ENCODE data around the gene MAP2. TPM values are rescaled to one million over a fixed set of nuclear protein-coding genes. Genes with fewer than 3 reads are reported as not detected.

Gene MAP2
- total and polyA plus RNA-seq, 2 donors (not counting 3 experiments of a cell fraction or from before 2014, with no cell fraction given), result 19.4 to 46.1 TPM

DNA sequence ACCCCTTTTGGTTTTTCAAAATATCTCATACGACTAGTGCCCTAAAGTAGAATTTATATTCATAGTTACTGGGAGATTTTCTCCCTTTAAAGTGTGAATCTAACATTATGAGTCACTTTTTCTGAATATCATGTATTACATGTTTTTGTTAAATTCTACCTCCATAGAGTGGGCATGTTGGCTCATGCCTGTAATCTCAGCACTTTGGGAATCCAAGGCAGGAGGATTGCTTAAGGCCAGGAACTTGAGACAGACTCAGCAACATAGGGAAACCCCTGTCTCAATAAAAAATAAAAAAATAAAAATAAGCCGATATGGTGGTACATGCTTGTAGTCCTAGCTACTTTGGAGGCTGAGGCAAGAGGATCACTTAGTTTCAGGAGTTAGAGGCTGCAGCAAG, 302.5 kb downstream of the MAP2 start:
- DNase-seq (ENCODE audit: low read depth, low spot score) (no peak), FAIRE-seq (no peak)
- intact Hi-C loops (cut with micrococcal nuclease), result no loop called here

More for the DNA sequence above, 302.5 kb downstream of the MAP2 start:
- Histone ChIP-seq H3K4me1 (ENCODE audit: control insufficient read depth, extremely low read depth, insufficient read depth, low read length) (no peaks in the 10 kb centered on the region), H3K27me3 (ENCODE audit: control insufficient read depth in 2 of 2, insufficient read depth in 2 of 2, low read length in 2 of 2) (no peaks in the 10 kb centered on the region), H2AFZ (ENCODE audit: low read depth, low read length) (no peak overlapping the region), H3K9ac (replicated peaks; ENCODE audit: extremely low read depth, insufficient read depth, low read length) (no peak overlapping the region), H3K27ac (ENCODE audit: insufficient read depth, low read depth, low read length) (no peak overlapping the region), H3K79me2 (ENCODE audit: control insufficient read depth, insufficient read depth, low read length) (no peaks in the 10 kb centered on the region), H3K4me2 (ENCODE audit: insufficient read depth, low read length) (no peak overlapping the region), H3K4me3 (replicated peaks in 1 of 3; ENCODE audit: insufficient read depth in 1 of 3, low read depth in 1 of 3, low read length in 3 of 3) (no peak overlapping the region), H3K9me3 (replicated peaks; ENCODE audit: control insufficient read depth, insufficient read depth, low read length) (no peaks in the 10 kb centered on the region), H4K20me1 (replicated peaks; ENCODE audit: control insufficient read depth, extremely low read depth, insufficient read depth, low read length) (no peaks in the 10 kb centered on the region), H3K9me1 (replicated peaks; ENCODE audit: control insufficient read depth, extremely low read depth, insufficient read depth, low read length) (no peaks in the 10 kb centered on the region), H3K36me3 (ENCODE audit: control insufficient read depth in 2 of 2, extremely low read depth in 1 of 2, insufficient read depth in 2 of 2, low read length in 2 of 2) (no peaks in the 10 kb centered on the region)
- BruUV-seq (replicated peaks), result no TSS peak
- dilution Hi-C loops (cut with MboI; ENCODE audit: extremely low pct_ligation_motif_present, low sequenced_read_pairs), result no loop called here
- CTCF ChIA-PET, result no interaction called here
- TF ChIP-seq GATA2 (IDR thresholded peaks at IDR 0.05; ENCODE audit: insufficient read depth, insufficient read length, low read depth, low read length) (no peak), POLR2AphosphoS5 (IDR thresholded peaks at IDR 0.05; ENCODE audit: insufficient read depth, low read depth, low read length) (no peak), EZH2 (IDR thresholded peaks at IDR 0.05; ENCODE audit: borderline replicate concordance, low read depth, low read length, severe bottlenecking) (no peak), MYC (IDR thresholded peaks at IDR 0.05; ENCODE audit: low read depth, low read length) (no peak), FOS (IDR thresholded peaks at IDR 0.05; ENCODE audit: borderline replicate concordance, insufficient read depth, low read length) (no peak), POLR2A (IDR thresholded peaks at IDR 0.05; ENCODE audit: low read depth, low read length) (no peak), JUN (IDR thresholded peaks at IDR 0.05; ENCODE audit: borderline replicate concordance, insufficient read depth, insufficient read length, low read depth) (no peak)
- TF ChIP-seq, protein P1, sequence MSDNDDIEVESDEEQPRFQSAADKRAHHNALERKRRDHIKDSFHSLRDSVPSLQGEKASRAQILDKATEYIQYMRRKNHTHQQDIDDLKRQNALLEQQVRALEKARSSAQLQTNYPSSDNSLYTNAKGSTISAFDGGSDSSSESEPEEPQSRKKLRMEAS (IDR thresholded peaks at IDR 0.05; ENCODE audit: insufficient read depth, insufficient read length), result no peak
- TF ChIP-seq, protein P2, sequence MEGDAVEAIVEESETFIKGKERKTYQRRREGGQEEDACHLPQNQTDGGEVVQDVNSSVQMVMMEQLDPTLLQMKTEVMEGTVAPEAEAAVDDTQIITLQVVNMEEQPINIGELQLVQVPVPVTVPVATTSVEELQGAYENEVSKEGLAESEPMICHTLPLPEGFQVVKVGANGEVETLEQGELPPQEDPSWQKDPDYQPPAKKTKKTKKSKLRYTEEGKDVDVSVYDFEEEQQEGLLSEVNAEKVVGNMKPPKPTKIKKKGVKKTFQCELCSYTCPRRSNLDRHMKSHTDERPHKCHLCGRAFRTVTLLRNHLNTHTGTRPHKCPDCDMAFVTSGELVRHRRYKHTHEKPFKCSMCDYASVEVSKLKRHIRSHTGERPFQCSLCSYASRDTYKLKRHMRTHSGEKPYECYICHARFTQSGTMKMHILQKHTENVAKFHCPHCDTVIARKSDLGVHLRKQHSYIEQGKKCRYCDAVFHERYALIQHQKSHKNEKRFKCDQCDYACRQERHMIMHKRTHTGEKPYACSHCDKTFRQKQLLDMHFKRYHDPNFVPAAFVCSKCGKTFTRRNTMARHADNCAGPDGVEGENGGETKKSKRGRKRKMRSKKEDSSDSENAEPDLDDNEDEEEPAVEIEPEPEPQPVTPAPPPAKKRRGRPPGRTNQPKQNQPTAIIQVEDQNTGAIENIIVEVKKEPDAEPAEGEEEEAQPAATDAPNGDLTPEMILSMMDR (IDR thresholded peaks at IDR 0.05; ENCODE audit: extremely low read depth in 1 of 2, insufficient read depth in 1 of 2, low read depth in 1 of 2, low read length in 2 of 2), result no peak
- POLR2A ChIA-PET, result no interaction called here

All from endothelial cell of umbilical vein (primary cell).